Body of pancreas (tissue), 4 donors: ENCODE results near the gene GOLGA6D. TPM values are rescaled to one million over a fixed set of nuclear protein-coding genes. Genes with fewer than 3 reads are reported as not detected.
"Not testable (repeated sequence)": the region's sequence is repeated elsewhere in the genome, so short reads cannot be mapped to it uniquely, and the experiment has no call there.

Experiments
- ATAC-seq: fragments of 150-250 bp; one replicate; pipeline ENCODE4 v1.9.1; 2016
- DNase-seq, 4 donors: peaks; one replicate each; pipeline ENCODE4 v3.0.0-alpha.2; 2019
- H3K27ac ChIP-seq, 4 donors: fragments of 200-600 bp; sonication (generic); 1 replicate in 3 of 4; 2 replicates in 1 of 4; pipeline versions ENCODE4 v1.5.1 to v1.6.1; 2016 to 2019; ENCODE audit warnings: mild to moderate bottlenecking in 1 of 4, mixed read lengths in 1 of 4, moderate library complexity in 1 of 4
- H3K27me3 ChIP-seq, 2 donors: fragments of 200-600 bp; sonication (generic); one replicate each; pipeline ENCODE4 v1.6.0; 2016; ENCODE audit warnings: mild to moderate bottlenecking in 1 of 2
- H3K36me3 ChIP-seq, 2 donors: fragments of 200-600 bp; sonication (generic); replicated peaks in 1 of 2; 2 replicates each; pipeline ENCODE4 v1.5.1; 2016; ENCODE audit warnings: low read depth in 2 of 2; ENCODE audit not compliant: insufficient read depth in 1 of 2
- H3K4me1 ChIP-seq: fragments of 200-600 bp; sonication (generic); one replicate; pipeline ENCODE4 v1.6.0; 2016
- H3K4me3 ChIP-seq, 2 donors: fragments of 200-600 bp; sonication (generic); 1 replicate in 1 of 2; 2 replicates in 1 of 2; pipeline ENCODE4 v1.5.1; 2016 to 2019
- H3K9me3 ChIP-seq, 3 donors: fragments of 200-600 bp; sonication (generic); 1 replicate in 2 of 3; 2 replicates in 1 of 3; pipeline ENCODE4 v1.5.1; 2016
- POLR2A ChIP-seq, 3 donors: fragments of 450-650 bp; IDR thresholded peaks; one replicate each; pipeline ENCODE4 v1.6.1; 2016; ENCODE audit warnings: antibody characterized with exemption in 3 of 3, mild to moderate bottlenecking in 2 of 3
- WGBS, 2 donors: methylation state at CpG; one replicate each; pipeline ENCODE4 v1.1.5; 2017; 5-methylcytosine and 5-hydroxymethylcytosine counted together
- intact Hi-C: fragments of 100-400 bp; cut with DNase I; formaldehyde crosslinking; loops from one replicate; pipeline ENCODE4 v1.15.1; 2023
- total RNA-seq, 2 donors: library from RNA; depleted of rRNA; stranded (reverse); fragments of >200 nt; gene quantifications; one replicate each; pipeline ENCODE4 v1.1.0, GENCODE V29; 2016
- TF ChIP-seq, protein P1 (sequence below), 7 experiments: fragments of 450-650 bp in 4 of 7; fragments of 200-600 bp in 3 of 7; sonication (generic) in 3 of 7; IDR thresholded peaks; one replicate each; pipeline ENCODE4 v1.5.1; 2016 to 2019; ENCODE audit warnings: antibody characterized with exemption in 7 of 7

The GOLGA6D gene
- total RNA-seq, 2 donors from 2014 or later: not detected

DNA sequence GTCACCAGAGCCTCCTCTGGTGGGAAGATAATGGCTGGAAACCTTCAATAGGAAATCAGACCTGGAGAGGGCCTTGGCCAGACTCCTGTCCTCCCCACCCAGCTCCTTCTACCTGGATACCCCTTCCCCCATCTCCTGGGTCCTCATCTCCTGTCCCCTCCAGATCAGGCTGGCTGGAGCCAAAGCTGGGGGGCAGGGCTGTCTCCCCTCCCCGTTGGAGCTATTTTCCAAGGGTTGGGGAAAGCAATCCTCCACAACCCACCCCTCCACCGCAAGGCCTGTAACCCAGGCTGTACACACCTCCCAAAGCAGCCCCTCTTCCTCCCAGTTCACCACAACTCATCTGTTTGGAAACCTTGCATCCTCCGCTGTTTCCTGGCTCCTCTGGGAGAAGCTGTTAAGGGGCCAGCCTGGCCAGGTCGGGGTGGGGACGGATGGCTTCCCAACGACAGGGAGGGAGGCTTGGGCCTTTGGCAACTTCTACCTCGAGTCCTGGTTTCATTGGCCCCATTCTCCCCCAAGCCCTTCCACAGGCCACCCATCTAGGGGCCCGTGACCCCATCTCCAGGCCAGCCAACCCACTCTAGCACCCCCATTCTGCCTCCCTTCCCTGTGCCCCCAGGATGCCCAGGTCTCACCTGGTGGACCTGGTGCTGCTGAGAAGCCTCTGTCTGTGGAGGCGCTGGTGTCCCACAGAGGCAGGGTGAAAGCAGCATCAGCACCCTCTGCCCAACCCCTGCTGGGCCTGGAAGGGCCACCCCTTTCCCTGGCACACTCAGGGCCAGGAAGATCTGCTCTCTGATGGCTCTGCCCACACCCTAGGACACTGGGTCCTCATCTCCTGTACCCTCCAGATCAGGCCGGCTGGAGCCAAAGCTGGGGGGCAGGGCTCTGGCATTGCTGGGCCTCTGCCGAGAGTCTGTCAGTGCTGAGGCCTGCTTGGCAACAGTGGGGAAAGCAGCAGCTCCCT lies 46.6 kb upstream of the GOLGA6D start:
- Histone ChIP-seq H3K36me3 (no peaks in the 10 kb centered on the region), H3K27me3 (no peaks in the 10 kb centered on the region), H3K9me3 (no peaks in the 10 kb centered on the region), H3K4me1 (no peaks in the 10 kb centered on the region), H3K27ac (no peak overlapping the region), H3K4me3 (no peak overlapping the region)
- ATAC-seq (no peak), DNase-seq (peak in 2 of 4 donors; percentile 7 to 13)
- WGBS, 2 donors: 74 to 79% methylated on average over 10 to 11 of the region's 11 CpGs
- TF ChIP-seq POLR2A (IDR thresholded peaks at IDR 0.05): no peak
- TF ChIP-seq, protein P1, sequence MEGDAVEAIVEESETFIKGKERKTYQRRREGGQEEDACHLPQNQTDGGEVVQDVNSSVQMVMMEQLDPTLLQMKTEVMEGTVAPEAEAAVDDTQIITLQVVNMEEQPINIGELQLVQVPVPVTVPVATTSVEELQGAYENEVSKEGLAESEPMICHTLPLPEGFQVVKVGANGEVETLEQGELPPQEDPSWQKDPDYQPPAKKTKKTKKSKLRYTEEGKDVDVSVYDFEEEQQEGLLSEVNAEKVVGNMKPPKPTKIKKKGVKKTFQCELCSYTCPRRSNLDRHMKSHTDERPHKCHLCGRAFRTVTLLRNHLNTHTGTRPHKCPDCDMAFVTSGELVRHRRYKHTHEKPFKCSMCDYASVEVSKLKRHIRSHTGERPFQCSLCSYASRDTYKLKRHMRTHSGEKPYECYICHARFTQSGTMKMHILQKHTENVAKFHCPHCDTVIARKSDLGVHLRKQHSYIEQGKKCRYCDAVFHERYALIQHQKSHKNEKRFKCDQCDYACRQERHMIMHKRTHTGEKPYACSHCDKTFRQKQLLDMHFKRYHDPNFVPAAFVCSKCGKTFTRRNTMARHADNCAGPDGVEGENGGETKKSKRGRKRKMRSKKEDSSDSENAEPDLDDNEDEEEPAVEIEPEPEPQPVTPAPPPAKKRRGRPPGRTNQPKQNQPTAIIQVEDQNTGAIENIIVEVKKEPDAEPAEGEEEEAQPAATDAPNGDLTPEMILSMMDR (IDR thresholded peaks at IDR 0.05): no peak
- intact Hi-C loops: loop anchor here (10.0 kb wide), 1 partner anchor 69 kb away; no protein-coding TSS in a partner anchor

DNA sequence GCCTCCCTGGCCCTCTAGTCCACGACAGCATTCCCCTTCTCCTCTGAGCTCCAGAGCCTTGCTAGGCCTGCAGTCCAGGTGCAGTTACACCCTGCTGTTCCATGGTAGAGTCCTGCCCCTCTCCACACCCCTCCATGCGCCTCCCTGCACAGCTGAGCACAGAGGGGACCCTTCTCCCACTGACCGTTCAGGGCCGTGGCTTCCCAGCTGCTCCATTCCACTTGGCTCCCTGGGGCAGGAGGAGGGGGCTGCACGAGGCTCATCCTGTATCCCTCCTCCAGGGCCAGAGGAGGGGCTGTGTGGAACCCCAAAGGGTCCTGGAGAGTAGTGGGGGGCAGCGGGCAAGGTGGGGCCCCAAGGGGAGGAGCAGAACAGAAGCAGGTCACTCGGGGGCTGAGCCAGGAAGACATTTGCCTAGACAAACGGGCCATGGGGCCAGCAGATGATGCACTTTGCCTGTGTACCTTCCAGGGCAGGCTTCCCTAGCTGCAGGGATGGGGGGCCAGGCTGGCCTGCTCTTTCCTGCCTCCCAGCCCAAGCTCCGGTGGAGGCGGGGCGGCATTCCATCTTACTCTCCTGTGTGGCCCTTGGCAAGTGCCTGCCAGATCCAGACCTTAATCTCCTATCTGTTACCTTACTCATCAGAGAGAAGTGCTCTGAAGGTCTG lies 45.2 kb upstream of the GOLGA6D start:
- 77 to 86% methylated on average over 8 to 11 of the region's 11 CpGs for WGBS, 2 donors

DNA sequence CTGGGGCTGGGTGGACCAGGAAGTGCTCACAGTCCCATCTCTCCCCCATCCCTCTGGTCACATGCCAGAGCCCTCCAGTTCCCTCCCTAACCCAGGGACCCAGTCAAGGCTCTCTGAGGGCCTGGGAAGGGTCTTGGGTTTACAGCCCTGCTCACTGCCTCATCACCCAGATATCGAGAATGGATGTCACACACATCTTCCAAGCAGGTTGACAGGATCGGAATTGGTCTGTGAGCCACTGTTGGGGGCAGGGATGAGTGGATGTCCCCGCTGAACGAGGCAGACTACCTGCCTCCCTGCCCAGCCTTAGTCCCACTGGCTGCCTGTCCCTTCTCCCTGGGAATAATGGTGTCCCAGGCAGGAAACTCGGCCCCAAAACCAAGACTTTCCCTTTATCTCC lies 44.5 kb upstream of the GOLGA6D start:
- Histone ChIP-seq H3K27ac (no peak overlapping the region), H3K9me3 (no peaks in the 10 kb centered on the region), H3K36me3 (no peaks in the 10 kb centered on the region), H3K4me3 (no peak overlapping the region), H3K4me1 (no peaks in the 10 kb centered on the region), H3K27me3 (no peaks in the 10 kb centered on the region)
- intact Hi-C loops: loop anchor here (10.0 kb wide), 1 partner anchor 67 kb away; no protein-coding TSS in a partner anchor
- DNase-seq (peak in 1 of 4 donors; percentile 5), ATAC-seq (no peak)
- WGBS, 2 donors: 83 to 84% methylated on average over 4 to 5 of the region's 5 CpGs
- TF ChIP-seq POLR2A (IDR thresholded peaks at IDR 0.05): no peak
- TF ChIP-seq, protein P1 (IDR thresholded peaks at IDR 0.05): no peak

More for the DNA sequence above, 45.2 kb upstream of the GOLGA6D start:
- no peaks in the 10 kb centered on the region for H3K36me3 ChIP-seq
- DNase-seq: peak in 1 of 4 donors; percentile 7
- no peaks in the 10 kb centered on the region for H3K27me3 ChIP-seq
- TF ChIP-seq, protein P1 (IDR thresholded peaks at IDR 0.05): no peak
- no peak for TF ChIP-seq POLR2A (IDR thresholded peaks at IDR 0.05)
- H3K27ac ChIP-seq: no peak overlapping the region
- H3K4me3 ChIP-seq: no peak overlapping the region
- intact Hi-C loops: loop anchor here (10.0 kb wide), 1 partner anchor 67 kb away; no protein-coding TSS in a partner anchor
- no peaks in the 10 kb centered on the region for H3K9me3 ChIP-seq
- ATAC-seq: no peak
- H3K4me1 ChIP-seq: no peaks in the 10 kb centered on the region

DNA sequence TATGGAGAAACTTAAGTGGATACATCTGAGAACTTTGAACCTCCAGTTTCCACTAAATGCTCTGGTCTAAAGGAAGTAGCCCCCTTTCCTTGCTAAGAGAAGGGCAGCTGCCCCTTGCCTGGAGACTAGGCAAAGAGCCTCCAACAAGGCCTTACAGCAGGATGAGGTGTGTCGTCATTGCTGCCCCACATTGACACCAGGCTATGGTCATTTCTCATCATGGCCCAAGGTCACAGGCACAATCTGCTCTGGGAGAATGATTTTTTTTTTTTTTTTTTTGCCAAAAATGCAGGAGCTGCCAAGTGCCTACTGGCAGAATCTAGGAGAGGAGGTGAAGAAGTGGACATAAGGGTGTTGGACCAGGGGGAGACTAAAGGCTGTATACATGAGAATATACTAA lies 36.9 kb upstream of the GOLGA6D start:
- DNase-seq, ATAC-seq, H3K36me3 ChIP-seq, H3K4me1 ChIP-seq, H3K27ac ChIP-seq, H3K9me3 ChIP-seq, H3K27me3 ChIP-seq, H3K4me3 ChIP-seq, intact Hi-C loops: not testable (repeated sequence)
- WGBS, 2 donors: 40 to 52% methylated on average over 1 of the region's 1 CpG

DNA sequence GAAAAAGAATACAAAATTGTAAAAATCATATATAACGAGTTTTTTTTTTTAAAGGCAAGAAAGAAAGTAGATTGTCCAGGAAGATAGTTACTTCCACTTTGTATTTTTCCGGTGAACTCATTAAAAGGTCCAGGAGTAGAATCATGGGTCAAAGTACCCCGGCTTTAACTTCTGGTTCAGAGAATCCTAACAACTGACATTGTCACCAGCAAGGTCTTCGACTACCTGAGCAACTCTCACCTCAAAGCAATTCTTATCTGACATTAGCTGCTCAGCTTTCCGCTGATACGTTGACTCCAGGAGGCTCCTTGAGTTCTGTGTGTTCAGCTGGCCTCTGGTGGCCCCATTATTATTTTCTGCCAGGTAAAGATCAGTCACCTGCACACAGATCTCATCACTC lies 33.6 kb upstream of the GOLGA6D start:
- H3K27me3 ChIP-seq, intact Hi-C loops, H3K4me3 ChIP-seq, H3K4me1 ChIP-seq, H3K9me3 ChIP-seq, H3K36me3 ChIP-seq, H3K27ac ChIP-seq, ATAC-seq: not testable (repeated sequence)
- peak in 2 of 4 donors; percentile 16 to 24 for DNase-seq
- 24 to 31% methylated on average over 6 of the region's 6 CpGs for WGBS, 2 donors
